ELF-1 (cell line): Measurements from ENCODE around the gene NLRP1.
A peak's percentile ranks its signal among the peaks of the same experiment; 100 is the strongest.
"Not testable (repeated sequence)": the region's sequence is repeated elsewhere in the genome, so short reads cannot be mapped to it uniquely, and the experiment has no call there.

Source experiments
- DNase-seq: peaks from one replicate; pipeline ENCODE4 v3.0.0-alpha.2; 2016; ENCODE audit warnings: low read depth, low spot score

NLRP1 gene

DNA sequence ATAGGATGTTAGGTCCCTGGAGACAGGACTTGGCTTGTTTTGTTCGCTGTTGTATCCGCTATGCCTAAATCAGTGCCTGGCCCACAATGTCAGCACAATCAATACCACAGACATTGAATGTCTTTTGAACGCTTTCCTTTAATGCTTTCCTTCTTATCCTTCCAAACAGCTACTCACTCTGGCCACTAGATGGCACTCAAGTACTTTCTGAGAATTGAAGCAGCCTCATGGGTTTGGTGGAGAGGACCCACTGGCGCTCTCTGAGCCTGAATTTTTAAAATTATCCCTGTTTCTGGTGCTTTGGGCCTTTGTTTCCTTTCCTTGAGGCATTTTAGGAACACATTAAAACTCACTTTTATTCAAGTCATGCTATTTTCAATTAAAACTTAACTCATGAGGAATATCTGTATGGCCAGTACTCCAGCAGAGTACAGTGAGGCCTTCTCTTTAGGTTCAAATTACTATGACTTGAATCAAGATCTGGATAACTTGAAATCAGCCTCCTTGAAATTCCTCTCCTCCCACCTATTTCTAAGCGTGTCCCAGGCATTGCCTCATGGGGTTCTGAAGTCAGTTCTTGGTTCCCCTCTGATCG lies 3.2 kb upstream of the NLRP1 start:
- peak; percentile 48 for DNase-seq

DNA sequence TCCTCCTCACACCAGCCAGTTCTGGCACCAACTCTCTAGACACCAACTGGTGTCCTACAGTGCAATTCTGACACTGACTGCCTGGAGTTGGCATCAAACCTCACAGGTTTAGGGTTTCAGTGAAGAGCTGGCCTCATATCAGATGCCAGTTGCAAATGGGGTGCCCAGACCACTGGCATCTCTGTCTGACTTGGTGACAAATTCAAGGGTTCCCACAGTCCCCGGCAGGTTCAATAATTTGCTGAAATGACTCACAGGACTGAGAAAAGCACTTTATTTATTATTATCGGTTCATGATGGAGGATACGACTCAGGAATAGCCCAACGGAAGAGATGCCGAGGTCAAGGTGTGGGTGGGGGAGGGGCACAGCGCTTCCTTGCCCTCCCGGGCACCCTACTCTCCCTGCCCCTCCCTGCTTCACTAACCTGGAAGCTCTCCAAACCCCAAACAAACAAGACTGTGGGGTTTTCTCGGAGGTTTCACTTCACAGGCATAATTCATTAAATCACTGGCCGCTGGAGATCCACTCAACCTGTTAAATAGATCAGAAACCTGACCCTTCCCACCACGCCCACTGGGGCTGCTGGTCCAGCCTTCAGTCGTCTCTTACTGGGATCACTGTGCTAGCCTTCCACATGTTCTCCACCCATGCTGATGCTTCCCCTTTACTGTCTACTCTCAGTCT lies 1.7 kb upstream of the NLRP1 start:
- no peak for DNase-seq

DNA sequence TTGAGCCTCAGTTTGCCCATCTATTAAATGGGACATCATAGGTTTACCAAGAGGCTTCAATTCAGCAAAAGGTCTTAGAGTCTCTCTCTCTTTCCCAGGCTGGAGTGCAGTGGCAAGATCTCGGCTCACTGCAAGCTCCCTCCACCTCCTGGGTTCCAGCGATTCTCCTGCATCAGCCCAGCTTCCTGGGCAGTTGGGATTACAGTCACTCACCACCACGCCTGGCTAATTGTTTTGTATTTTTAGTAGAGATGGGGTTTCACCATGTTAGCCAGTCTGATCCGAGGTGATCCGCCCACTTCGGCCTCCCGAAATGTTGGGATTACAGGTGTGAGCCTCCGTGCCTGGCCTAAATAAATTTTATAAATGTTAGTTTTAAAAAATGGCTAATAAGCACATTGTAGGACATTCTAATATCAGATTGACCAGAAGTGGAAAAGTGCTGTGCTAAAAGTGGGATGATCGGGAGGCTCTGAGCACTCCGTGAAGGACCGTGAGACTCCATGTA lies 1.0 kb upstream of the NLRP1 start:
- DNase-seq, result no peak

DNA sequence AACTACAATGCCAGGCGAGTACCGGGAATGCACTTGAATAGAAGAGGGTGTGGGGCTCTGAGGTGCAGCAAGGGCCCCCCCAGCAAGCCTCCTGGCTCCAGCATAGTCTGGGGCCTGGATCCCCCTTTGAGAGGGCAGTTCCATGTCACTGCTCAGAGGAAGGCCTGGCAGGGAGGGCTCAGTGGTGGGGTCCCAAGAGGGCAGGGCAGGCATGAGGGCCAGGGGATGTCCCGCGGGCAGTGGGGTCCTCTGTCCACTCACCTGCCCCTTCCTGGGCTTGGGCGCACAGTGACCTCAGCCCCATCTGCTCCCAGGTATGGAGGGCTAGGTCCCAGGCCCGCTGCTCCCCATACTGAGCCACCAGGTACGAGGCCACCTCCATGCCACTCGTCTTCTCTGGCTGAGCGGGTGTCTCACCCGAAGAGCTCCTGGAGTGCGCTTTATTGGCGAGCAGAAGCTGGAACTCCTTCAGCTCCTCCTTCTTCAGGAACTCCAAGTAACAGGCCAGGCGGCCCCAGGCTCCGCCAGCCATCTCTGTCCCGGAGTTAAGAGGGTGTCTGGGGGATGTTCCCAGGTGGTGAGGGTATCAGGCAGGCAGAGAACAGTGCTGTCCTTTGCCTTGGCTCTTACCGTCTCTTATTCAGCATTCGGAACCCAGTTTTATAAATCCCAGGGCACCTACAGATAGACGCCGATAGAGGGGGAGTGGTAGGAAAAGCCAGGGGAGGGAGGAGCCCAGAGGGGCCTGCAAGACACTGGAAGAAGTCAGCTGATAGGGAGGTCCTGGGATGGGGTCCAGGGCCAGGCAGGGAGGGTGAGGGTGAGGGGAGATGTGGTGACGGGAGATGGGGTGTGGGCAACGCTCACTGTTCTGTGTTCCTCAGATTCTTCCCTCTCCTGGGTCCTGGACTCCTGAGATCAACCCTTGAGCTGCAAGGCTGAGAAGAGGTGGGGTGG lies 605 bp downstream of the NLRP1 start:
- DNase-seq, result no peak

DNA sequence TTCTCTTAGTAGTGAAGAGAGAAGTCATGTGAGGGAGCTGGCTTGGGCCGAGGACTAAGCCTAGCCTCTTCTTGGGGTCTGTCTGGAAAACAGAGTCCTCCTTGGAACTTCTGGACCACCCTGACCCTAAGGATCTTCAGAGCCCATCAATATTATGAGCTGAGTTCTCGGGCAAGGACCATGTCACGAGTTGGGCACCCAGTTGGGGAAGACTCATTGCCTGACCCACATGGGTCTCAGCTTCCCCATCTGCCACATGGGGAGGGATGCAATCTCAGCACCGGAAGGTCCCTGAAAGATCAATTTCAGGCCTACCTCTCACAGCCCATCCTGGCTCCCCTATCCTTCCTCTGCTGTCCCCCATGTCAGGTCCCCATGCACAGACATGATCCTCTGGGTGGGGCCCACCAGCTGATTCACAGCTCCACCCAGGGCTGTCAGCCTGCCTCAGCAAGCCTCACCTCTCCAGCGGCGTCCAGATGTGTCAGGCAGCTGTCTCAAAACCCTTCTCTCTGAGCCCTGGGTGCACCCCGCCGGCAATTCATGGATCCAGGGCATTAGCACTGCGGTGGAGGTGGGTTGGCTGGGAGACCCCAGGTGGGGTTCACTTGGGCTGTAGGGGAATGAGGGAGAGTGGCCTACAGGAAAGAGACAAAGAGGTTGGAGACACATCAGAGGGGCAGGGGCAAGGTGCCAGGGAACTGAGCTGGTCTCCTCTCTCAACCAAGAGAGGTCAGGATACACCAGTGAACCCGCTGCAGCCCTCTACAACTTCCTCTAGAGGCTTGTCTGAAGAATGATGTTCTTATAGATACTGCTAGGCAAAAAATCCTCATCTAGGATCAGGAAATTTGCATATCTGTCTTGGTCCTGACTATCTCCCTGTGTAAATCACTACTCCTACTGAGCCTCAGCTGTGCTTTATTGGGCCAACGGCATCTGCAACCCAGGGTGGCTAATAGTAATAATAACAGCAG lies 1.8 kb downstream of the NLRP1 start:
- DNase-seq, result no peak

DNA sequence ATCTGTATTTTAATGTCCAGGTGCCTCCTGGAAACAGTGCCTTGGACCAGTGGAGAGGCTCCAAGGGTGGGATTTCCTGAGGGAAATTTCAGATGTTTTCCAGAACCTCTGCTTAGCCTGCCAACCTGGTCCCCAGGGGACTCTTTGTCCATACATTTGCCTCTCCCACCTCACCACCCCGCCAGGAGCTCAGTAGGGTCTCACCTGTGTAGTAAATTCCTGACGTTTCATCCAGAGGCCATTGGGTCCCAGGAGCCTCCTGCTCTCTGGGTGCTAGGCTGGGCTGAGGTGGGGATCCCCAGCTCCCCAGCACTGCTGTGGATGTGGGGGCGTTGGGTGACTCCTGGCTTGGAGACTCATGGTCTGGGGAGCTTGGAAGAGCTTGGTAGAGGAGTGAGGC lies 2.7 kb downstream of the NLRP1 start:
- DNase-seq, result no peak

DNA sequence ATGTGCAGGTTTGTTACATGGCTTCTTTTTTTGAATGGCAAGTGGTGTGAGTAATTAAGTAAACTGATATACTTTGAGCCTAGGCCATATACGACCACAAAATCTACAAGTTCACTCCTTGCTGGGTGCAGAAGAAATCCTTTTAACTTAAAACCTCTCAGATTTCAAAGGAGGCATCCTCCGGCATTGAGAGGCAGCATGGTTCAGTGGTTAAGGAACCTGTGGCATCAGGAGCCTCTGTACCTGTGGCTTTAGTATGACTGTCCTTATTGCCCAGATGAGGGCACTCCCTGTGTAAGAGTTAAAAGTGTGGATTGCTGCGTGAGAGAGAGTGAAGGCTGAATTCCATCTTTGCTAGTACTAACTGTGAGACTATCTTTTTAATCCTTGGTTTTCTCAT lies 3.3 kb downstream of the NLRP1 start:
- no peak for DNase-seq

DNA sequence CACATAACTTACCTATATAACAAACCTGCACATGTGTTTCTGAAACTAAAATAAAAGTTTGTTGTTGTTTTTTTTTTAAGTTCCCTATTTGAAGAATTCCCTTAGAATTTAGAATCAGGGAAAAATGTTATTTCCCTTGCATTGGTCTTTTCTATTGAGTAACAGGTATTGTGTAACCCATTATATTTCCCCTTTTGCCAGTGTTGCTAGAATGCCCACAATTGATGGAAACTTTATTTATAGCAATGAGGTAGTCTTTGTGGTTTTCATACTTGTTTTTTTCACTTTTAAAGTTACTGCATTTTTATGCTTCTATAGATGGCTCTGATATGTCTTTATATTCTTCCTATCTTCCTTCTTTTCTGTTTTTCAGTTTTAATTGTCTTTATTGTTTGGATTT lies 3.9 kb downstream of the NLRP1 start:
- no peak for DNase-seq

DNA sequence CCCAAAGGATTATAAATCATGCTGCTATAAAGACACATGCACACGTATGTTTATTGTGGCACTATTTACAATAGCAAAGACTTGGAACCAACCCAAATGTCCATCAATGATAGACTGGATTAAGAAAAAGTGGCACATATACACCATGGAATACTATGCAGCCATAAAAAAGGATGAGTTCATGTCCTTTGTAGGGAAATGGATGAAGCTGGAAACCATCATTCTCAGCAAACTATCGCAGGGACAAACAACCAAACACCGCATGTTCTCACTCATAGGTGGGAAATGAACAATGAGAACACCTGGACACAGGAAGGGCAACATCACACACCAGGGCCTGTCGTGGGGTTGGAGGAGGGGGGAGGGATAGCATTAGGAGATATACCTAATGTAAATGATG lies 5.5 kb downstream of the NLRP1 start:
- not testable (repeated sequence) for DNase-seq

DNA sequence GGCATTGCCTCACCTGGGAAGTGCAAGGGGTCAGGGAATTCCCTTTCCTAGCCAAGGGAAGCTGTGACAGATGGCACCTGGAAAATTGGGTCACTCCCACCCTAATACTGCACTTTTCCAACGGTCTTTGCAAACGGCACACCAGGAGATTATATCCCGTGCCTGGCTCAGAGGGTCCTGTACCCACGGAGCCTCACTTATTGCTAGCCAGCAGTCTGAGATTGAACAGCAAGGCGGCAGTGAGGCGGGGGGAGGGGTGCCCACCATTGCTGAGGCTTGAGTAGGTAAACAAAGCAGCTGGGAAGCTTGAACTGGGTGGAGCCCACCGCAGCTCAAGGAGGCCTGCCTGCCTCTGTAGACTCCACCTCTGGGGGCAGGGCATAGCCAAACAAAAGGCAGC lies 11.3 kb downstream of the NLRP1 start:
- not testable (repeated sequence) for DNase-seq

DNA sequence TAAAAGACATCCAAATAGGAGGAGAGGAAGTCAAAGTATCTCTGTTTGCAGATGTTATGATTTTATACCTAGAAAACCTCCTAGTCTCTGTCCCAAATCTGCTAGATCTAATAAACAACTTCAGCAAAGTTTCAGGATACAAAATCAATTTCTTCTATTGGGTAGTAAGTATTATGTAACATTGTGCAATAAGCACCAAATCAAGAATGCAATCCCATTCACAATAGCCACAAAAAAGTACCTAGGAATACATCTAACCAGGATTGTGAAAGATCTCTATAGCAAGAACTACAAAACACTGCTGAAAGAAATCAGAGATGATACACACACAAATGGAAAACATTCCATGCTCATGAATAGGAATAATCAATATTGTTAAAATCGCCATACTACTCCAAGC lies 13.0 kb downstream of the NLRP1 start:
- DNase-seq, result no peak

DNA sequence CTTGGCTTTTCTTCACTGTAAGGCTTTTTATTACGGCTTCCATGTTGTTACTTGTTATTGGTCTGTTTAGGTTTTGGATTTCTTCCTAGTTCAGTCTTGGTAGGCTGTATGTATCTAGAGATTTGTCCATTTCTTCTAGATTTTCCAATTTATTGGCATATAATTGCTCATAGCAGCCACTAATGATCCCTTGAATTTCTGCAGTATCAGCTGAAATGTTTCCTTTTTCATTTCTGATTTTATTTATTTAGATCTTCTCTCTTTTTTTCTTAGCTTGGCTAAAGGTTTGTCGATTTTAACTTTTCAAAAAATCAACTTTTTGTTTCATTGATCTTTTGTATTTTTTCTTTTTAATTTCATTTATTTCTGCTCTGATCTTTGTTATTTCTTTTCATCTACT lies 18.5 kb downstream of the NLRP1 start:
- DNase-seq, result no peak

DNA sequence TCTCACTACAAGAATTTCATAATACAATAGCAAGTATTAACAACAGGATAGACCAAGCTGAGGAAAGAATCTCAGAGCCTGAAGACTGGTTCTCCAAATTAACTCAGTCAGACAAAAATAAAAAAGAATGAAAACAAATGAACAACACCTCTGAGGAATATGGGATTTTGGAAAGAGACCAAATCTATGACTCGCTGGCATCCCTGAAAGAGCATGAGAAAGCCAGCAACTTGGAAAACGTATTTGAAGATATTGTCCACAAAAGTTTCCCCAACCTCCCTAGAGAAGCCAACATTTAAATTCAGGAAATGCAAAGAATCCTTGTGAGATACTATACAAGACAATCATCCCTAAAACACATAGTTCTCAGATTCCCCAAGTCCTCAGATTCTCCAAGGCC lies 20.9 kb downstream of the NLRP1 start:
- DNase-seq, result no peak

DNA sequence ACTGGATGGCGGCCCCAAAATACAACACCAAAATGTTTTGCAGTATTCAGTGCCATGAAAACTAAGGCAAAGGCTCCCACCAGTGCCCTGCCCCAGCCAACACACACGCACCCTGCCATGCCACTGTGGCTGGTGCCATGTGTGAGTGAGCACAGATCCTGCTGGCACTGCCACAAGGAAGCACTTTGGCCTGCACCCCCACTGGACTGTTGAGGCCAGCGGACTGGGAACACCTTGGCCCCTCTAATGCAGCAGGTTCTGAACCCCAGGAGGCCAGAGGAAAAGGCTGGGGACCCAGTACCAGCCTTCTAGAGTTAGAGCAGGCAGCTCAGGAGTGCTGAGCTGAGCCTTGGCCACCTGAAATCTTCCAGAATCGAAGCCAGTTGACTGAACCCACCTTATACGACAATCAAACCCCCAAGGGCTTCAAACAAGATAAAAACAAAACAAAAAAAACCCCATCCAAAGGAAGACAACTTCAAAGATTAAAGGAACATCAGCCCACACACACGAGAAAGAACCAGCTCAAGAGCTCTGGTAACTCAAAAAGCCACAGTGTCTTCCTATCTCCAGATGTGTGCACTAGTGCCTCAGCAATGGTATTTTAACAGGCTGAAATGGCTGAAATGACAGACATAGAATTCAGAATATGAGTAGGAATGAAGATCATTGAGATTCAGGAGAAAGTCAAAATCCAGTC lies 21.5 kb downstream of the NLRP1 start:
- DNase-seq, result no peak

DNA sequence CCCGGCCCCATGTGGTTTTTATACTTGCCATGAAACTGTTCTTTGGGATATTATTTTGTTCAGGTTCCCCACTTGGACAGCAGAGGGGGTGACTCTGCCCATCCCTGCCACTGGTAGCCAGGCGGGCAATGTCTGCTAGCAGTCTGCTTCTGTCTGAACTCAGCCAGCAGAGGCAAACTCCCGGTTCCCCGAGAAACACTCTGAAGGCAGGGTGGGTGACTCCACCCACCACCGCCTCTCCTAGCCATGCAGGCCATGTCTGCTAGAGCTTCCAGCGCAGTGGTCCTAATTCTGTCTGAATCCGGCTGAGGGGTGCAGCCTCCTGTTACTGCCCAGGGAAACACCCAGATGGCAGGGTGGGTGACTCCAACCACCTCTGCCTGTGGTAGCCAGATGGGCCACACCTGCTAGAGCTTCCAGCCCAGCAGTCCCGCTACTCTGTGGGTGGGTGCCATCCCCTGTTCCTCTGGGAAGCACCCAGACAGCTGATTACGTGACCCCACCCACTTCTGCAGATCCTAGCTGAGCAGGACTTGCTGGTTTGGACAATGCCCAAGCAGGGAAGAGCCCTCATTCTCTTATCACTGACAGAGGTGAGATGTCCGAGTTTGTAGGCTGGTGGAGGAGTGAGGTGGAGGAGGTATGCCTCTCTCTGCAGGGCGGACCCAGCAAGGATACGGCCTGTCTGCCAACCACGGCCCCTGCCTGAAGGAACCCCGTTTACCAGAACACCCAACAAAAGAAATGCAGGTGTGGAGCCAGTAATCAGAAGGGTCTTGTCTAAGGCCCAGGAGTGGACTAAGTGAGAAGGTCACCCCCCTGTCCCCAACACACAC lies 22.4 kb downstream of the NLRP1 start:
- no peak for DNase-seq

DNA sequence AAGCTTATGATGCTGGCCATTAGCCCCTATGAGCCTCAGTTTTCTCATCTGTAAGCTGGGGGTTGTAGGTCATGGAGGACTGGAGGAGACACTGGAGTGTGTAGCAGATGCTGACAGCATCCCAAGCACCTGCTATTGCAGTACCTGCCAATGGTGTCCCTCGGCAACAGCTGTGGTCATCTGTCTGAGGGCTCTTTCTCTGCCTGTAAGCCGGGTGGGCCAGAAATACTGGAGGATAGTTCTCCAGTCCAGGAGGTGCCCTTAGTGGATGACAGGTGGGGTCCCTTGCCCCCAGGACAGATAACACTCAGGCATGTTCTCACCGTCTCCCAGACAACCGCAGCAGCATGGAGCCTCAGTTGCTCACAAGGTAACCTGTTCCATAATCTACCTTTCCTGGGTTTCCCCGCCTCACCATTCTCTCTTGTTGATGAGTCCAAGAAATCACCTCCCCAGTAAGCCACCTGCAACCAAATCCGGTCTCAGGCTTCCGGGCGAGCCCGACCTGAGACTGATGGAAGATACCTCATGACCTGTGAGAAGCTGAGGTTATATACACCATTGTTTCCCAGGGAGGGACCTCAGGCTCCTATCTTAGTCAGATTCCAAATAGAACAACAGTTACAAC lies 23.8 kb downstream of the NLRP1 start:
- no peak for DNase-seq

DNA sequence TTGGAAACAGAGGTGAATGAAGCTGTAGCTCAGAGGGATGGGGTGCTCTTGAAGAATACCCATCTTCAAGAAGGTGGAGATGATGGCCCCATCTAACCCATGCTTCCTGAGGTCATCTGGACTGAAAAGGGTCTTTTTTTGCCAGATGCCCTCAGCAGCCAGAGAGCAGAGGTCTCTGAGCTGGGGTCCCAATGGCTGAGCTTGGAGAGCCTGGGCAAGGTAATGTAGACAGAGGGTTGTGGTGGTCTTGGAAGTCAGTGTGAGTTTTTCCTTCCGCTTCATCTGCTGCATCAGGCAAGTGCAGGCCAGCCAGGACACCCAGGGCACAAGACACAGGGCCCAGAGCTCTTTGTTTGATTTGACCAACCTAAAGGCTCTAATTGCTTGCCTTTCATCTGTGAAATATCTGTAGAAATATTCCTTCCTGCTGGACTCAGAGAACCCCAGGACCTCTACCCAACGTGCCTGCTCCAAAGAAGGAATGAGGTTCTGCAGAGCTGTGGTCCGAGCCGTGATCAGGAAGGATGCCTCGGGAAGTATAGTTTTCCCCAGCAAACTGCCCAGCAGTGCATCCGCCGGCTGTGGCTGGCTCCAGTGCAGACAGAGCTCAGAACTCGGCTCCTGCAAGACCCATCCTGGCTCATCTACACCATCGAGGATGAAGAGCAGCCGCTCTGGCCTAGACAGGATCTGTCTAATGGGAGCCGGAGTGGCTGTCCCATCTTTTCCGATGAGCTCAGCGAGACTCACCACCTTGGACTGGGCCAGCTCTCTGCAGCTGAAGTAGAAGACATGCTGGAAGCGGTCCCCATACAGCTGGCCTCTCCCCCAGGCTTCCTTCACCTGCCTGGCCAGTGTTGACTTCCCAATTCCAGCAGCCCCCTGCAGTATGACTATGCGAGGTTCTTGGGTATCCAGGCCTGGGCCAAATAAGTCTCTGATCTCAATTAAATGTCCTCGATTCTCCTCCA lies 25.2 kb downstream of the NLRP1 start:
- DNase-seq, result no peak

DNA sequence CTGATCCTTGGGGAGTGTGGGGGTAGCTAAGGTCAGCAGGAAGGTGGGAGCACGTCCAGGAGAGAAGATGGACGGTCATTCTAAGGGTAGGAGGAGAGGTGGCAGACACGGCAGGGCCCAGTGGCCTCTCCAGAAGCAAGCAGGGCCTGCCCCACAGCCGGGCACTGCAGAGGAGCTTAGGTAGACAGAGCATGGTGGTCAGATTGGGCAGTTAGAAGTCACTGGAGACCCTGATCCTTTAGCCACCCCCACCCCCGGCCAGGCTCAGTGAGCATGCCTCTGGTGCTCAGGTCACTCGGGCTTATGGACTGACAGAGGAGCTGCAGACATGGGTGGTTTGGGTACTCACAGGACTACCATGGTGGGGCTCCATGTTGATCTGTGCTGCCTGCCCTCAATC lies 26.3 kb downstream of the NLRP1 start:
- DNase-seq, result no peak
